H54 (cell line): ENCODE data around the gene CISD1.
"Not testable (repeated sequence)": the region's sequence is repeated elsewhere in the genome, so short reads cannot be mapped to it uniquely, and the experiment has no call there.

Experiments
- DNase-seq: peaks from one replicate; pipeline ENCODE4 v3.0.0; 2011; ENCODE audit warnings: low spot score, mixed read lengths; ENCODE audit not compliant: insufficient read length
- FAIRE-seq: peaks from 3 replicates; lab custom pipeline; 2011; peaks lifted over from hg19 to GRCh38; lab: Jason Lieb, UNC
- POLR2A ChIP-seq: IDR thresholded peaks from 2 replicates; pipeline ENCODE4 v1.6.1; 2011; ENCODE audit warnings: low read depth, mild to moderate bottlenecking, low read length

CISD1 gene

GRCh38 chr10:58254644-58255043 lies 14.3 kb upstream of the CISD1 start:
- DNase-seq (no peak), FAIRE-seq (peak; percentile 38)
- TF ChIP-seq POLR2A = no peak

- DNase-seq, FAIRE-seq: not testable (repeated sequence)
Measured at GRCh38 chr10:58256013-58256780, 12.8 kb upstream of the CISD1 start.

GRCh38 chr10:58258977-58259692 lies 9.8 kb upstream of the CISD1 start:
- FAIRE-seq (no peak), DNase-seq (no peak)
- no peak for TF ChIP-seq POLR2A

- DNase-seq = no peak
- peak; percentile 6 for FAIRE-seq
- TF ChIP-seq POLR2A = no peak
Measured at GRCh38 chr10:58260334-58260733, 8.6 kb upstream of the CISD1 start.

GRCh38 chr10:58262766-58263165 lies 6.2 kb upstream of the CISD1 start:
- DNase-seq (no peak), FAIRE-seq (peak; percentile 85)
- no peak for TF ChIP-seq POLR2A

- no peak for TF ChIP-seq POLR2A
- no peak for DNase-seq
- FAIRE-seq = no peak
Measured at GRCh38 chr10:58264780-58265179, 4.2 kb upstream of the CISD1 start.

- no peak for TF ChIP-seq POLR2A
- DNase-seq (no peak), FAIRE-seq (peak; percentile 86)
Measured at GRCh38 chr10:58265249-58265648, 3.7 kb upstream of the CISD1 start.

- FAIRE-seq (peak; percentile 93), DNase-seq (peak; percentile 33)
- no peak for TF ChIP-seq POLR2A
Measured at GRCh38 chr10:58266003-58266825, 2.7 kb upstream of the CISD1 start.

GRCh38 chr10:58266826-58267712 lies 1.9 kb upstream of the CISD1 start:
- FAIRE-seq = no peak
- DNase-seq = peak; percentile 30
- no peak for TF ChIP-seq POLR2A

- FAIRE-seq (peak; percentile 75), DNase-seq (peak; percentile 73)
- peak; percentile 61 for TF ChIP-seq POLR2A
Measured at GRCh38 chr10:58267713-58268453, 1.1 kb upstream of the CISD1 start, which contains the start of gene IPMK. Gene IPMK, minus strand, starts transcription at chr10:58267894. Its CDS starts 283 bp downstream, at chr10:58267611.

GRCh38 chr10:58268454-58268945 lies 462 bp upstream of the CISD1 start:
- FAIRE-seq = no peak
- no peak for TF ChIP-seq POLR2A
- peak; percentile 35 for DNase-seq

- FAIRE-seq (no peak), DNase-seq (no peak)
Measured at GRCh38 chr10:58269782-58270290, 874 bp downstream of the CISD1 start.

GRCh38 chr10:58275261-58275660 lies 6.3 kb downstream of the CISD1 start:
- DNase-seq = no peak
- FAIRE-seq = no peak
- TF ChIP-seq POLR2A = no peak

More at GRCh38 chr10:58269782-58270290, 874 bp downstream of the CISD1 start:
- TF ChIP-seq POLR2A = no peak
